Thyroid gland (tissue), 4 donors: ENCODE results near the gene ANP32A.

ENCODE experiments used
- CTCF ChIP-seq, 6 experiments: fragments of 200-600 bp in 3 of 6; fragments of 450-650 bp in 3 of 6; sonication (generic) in 3 of 6; IDR thresholded peaks; one replicate each; pipeline ENCODE4 v1.5.1; 2016 to 2019; ENCODE audit warnings: antibody characterized with exemption in 6 of 6, mild to moderate bottlenecking in 2 of 6, inconsistent platforms in 1 of 6, moderate library complexity in 1 of 6
- POLR2A ChIP-seq, 2 donors: fragments of 450-650 bp; IDR thresholded peaks; one replicate each; pipeline ENCODE4 v1.6.1; 2017; ENCODE audit warnings: antibody characterized with exemption in 2 of 2, mild to moderate bottlenecking in 2 of 2, moderate library complexity in 1 of 2

GRCh38 chr15:68784206-68784605 lies 36.5 kb downstream of the ANP32A start:
- TF ChIP-seq CTCF (IDR thresholded peaks at IDR 0.05) (no peak), POLR2A (IDR thresholded peaks at IDR 0.05) (no peak)
